ENCODE data around the gene RAPGEF5.

- TF ChIP-seq POLR2A (IDR thresholded peaks at IDR 0.05; ENCODE audit: borderline replicate concordance, extremely low read depth, insufficient read depth, insufficient read length), result no peak
- no peak for TF ChIP-seq CTCF (IDR thresholded peaks at IDR 0.05 in 2 of 3, conservative IDR thresholded peaks at IDR 0.05 in 1 of 3; ENCODE audit: borderline replicate concordance in 1 of 3, insufficient read depth in 1 of 3, low read depth in 2 of 3, low read length in 2 of 3)
- TF ChIP-seq TCF7L2 (IDR thresholded peaks at IDR 0.05; ENCODE audit: borderline replicate concordance, extremely low read depth, insufficient read depth, insufficient read length), result no peak
- no peak for TF ChIP-seq JUND (IDR thresholded peaks at IDR 0.05)
- no peak for TF ChIP-seq POLR2AphosphoS5 (IDR thresholded peaks at IDR 0.05; ENCODE audit: low read depth, low read length)
- no peak for TF ChIP-seq ZNF274 (IDR thresholded peaks at IDR 0.05; ENCODE audit: low read depth, low read length)
- no peak for TF ChIP-seq SP1 (IDR thresholded peaks at IDR 0.05; ENCODE audit: low read depth)
- TF ChIP-seq RAD21 (IDR thresholded peaks at IDR 0.05; ENCODE audit: low read depth), result no peak
- TF ChIP-seq EZH2 (IDR thresholded peaks at IDR 0.05), result no peak
- TF ChIP-seq MAX (IDR thresholded peaks at IDR 0.05), result no peak
- TF ChIP-seq YY1 (IDR thresholded peaks at IDR 0.05; ENCODE audit: extremely low read depth, insufficient replicate concordance, low read depth, low read length), result no peak
- TF ChIP-seq ZFX (IDR thresholded peaks at IDR 0.05), result no peak
- no peak for TF ChIP-seq REST (IDR thresholded peaks at IDR 0.05; ENCODE audit: low read depth)
- no peak for TF ChIP-seq SIN3A (IDR thresholded peaks at IDR 0.05; ENCODE audit: low read depth)
Measured at GRCh38 chr7:22182149-22182548, 174.8 kb downstream of the RAPGEF5 start.
